Memory B cell (primary cell): ENCODE data around the gene HS3ST5.
"Not testable (repeated sequence)": the region's sequence is repeated elsewhere in the genome, so short reads cannot be mapped to it uniquely, and the experiment has no call there.

ENCODE experiments used
- ATAC-seq: fragments of 150-1000 bp; cut with Tn5 transposase; 2 replicates; pipeline ENCODE4 v1.10.0; 2021; ENCODE audit warnings: low read depth, mild to moderate bottlenecking, moderate library complexity
- DNase-seq, 2 donors: peaks; one replicate each; pipeline ENCODE4 v3.0.0; 2022; ENCODE audit warnings: low spot score in 2 of 2
- H3K27ac Mint-ChIP-seq: one replicate; pipeline ENCODE4 v1.8.0; 2022; ENCODE audit warnings: mild to moderate bottlenecking, moderate library complexity, mixed read lengths
- H3K27me3 Mint-ChIP-seq: one replicate; pipeline ENCODE4 v1.8.0; 2022; ENCODE audit warnings: mixed read lengths
- H3K36me3 Mint-ChIP-seq: one replicate; pipeline ENCODE4 v1.8.0; 2022; ENCODE audit warnings: mild to moderate bottlenecking, mixed read lengths
- H3K4me1 Mint-ChIP-seq: one replicate; pipeline ENCODE4 v1.8.0; 2022; ENCODE audit warnings: mixed read lengths
- H3K4me3 Mint-ChIP-seq: one replicate; pipeline ENCODE4 v1.8.0; 2022; ENCODE audit warnings: mild to moderate bottlenecking, moderate library complexity, mixed read lengths
- H3K9me3 Mint-ChIP-seq: one replicate; pipeline ENCODE4 v1.8.0; 2022; ENCODE audit warnings: mixed read lengths

The HS3ST5 gene

GRCh38 chr6:114220241-114220640 lies 122.6 kb downstream of the HS3ST5 start:
- H3K9me3 Mint-ChIP-seq: no peaks in the 10 kb centered on the region
- H3K4me1 Mint-ChIP-seq: no peaks in the 10 kb centered on the region
- no peaks in the 10 kb centered on the region for H3K36me3 Mint-ChIP-seq
- no peaks in the 10 kb centered on the region for H3K27me3 Mint-ChIP-seq
- H3K27ac Mint-ChIP-seq: no peak overlapping the region
- DNase-seq (no peak), ATAC-seq (no peak)
- H3K4me3 Mint-ChIP-seq: no peak overlapping the region

GRCh38 chr6:114218437-114219340 lies 124.1 kb downstream of the HS3ST5 start:
- ATAC-seq (no peak), DNase-seq (no peak)
- H3K4me1 Mint-ChIP-seq: no peaks in the 10 kb centered on the region
- no peaks in the 10 kb centered on the region for H3K36me3 Mint-ChIP-seq
- H3K27me3 Mint-ChIP-seq: no peaks in the 10 kb centered on the region
- no peak overlapping the region for H3K27ac Mint-ChIP-seq
- H3K4me3 Mint-ChIP-seq: no peak overlapping the region
- no peaks in the 10 kb centered on the region for H3K9me3 Mint-ChIP-seq

DNA sequence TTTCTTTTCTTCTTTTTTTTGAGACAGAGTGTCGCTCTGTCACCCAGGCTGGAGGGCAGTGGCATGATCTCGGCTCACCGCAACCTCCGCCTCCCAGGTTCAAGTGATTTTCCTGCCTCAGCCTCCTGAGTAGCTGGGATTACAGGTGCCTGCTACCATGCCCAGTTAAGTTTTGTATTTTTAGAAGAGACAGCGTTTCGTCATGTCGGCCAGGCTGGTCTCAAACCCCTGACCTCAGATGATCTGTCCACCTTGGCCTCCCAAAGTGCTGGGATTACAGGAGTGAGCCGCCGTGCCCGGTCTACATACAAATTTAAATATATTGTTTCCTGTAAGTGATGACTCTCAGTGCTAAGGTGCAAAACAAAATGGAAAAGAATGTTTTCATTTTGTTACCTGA lies 124.8 kb downstream of the HS3ST5 start:
- not testable (repeated sequence) for H3K27ac Mint-ChIP-seq, H3K36me3 Mint-ChIP-seq

DNA sequence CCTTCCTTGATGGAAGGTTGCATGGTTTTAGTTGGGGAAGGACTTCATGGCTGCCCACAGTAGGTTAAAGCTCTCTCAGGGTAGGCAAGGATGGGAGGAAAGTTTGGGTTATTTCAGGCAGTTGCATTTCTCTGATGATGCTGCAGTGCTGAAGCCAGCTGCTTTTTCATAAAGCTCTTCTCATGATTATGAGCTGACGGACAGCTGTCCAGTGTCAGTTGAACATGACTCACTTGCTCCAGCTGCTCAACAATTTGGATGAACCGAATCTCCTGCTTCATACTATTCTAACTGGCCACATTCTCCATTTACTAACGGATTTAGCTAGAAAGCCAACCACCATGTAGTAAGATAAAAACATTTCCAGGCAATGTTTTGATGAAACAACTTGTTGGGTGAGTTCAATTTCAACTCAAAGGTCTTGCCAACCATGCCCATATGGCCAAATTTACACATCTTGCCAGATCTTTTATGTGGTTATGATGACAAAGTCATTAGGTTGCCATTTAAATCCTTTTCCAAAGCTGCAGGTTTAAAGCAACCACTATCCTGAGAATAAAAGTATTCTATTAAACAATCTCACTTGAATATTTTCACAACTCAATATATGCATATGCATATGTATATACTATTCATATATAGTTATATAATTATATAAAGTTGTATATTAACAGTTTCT lies 125.9 kb downstream of the HS3ST5 start:
- H3K4me1 Mint-ChIP-seq: no peaks in the 10 kb centered on the region
- H3K9me3 Mint-ChIP-seq: no peaks in the 10 kb centered on the region
- H3K36me3 Mint-ChIP-seq: no peaks in the 10 kb centered on the region
- H3K27me3 Mint-ChIP-seq: no peaks in the 10 kb centered on the region
- DNase-seq: no peak
- ATAC-seq: no peak
- H3K4me3 Mint-ChIP-seq: no peak overlapping the region
- no peak overlapping the region for H3K27ac Mint-ChIP-seq

More for the DNA sequence above, 124.8 kb downstream of the HS3ST5 start:
- DNase-seq, ATAC-seq, H3K27me3 Mint-ChIP-seq, H3K4me3 Mint-ChIP-seq, H3K4me1 Mint-ChIP-seq, H3K9me3 Mint-ChIP-seq: not testable (repeated sequence)

DNA sequence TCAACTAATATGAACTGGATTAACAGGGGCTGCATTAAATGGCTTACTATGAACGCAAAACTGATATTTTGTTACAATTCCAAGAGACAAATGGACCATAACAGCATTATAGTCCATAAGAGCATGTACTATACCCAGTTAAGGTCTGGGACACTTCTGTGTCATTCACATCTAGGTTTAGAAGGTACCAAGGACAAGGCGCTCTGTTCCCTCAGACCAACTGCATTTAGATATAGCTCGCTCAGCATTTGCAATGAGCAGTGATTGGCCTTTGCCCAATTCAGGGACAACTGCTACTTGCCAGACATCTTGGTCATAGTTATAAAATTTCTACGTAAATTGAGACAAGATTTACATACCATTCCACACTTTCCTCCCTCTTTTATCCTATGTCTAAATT lies 132.4 kb downstream of the HS3ST5 start:
- Mint-ChIP-seq H3K27me3 (no peaks in the 10 kb centered on the region), H3K36me3 (no peaks in the 10 kb centered on the region), H3K4me3 (no peak overlapping the region), H3K9me3 (no peaks in the 10 kb centered on the region), H3K4me1 (no peaks in the 10 kb centered on the region), H3K27ac (no peak overlapping the region)
- DNase-seq: no peak
- ATAC-seq: no peak

- H3K4me3 Mint-ChIP-seq: no peak overlapping the region
- H3K36me3 Mint-ChIP-seq: no peaks in the 10 kb centered on the region
- H3K27ac Mint-ChIP-seq: no peak overlapping the region
Observed at GRCh38 chr6:114203460-114203859, 139.4 kb downstream of the HS3ST5 start.

GRCh38 chr6:114202389-114202788 lies 140.4 kb downstream of the HS3ST5 start:
- no peak for DNase-seq
- Mint-ChIP-seq H3K36me3 (no peaks in the 10 kb centered on the region), H3K4me1 (no peaks in the 10 kb centered on the region), H3K9me3 (peaks cover 1% of the 10 kb centered on the region), H3K27me3 (peaks cover 1% of the 10 kb centered on the region), H3K27ac (no peak overlapping the region), H3K4me3 (no peak overlapping the region)
- ATAC-seq: no peak

More at GRCh38 chr6:114203460-114203859, 139.4 kb downstream of the HS3ST5 start:
- ATAC-seq: no peak
- DNase-seq: no peak
- peaks cover 1% of the 10 kb centered on the region for H3K27me3 Mint-ChIP-seq
- peaks cover 1% of the 10 kb centered on the region for H3K9me3 Mint-ChIP-seq
- no peaks in the 10 kb centered on the region for H3K4me1 Mint-ChIP-seq

- Mint-ChIP-seq H3K36me3 (no peaks in the 10 kb centered on the region), H3K27me3 (peaks cover 1% of the 10 kb centered on the region), H3K9me3 (peaks cover 1% of the 10 kb centered on the region), H3K4me1 (no peaks in the 10 kb centered on the region), H3K4me3 (no peak overlapping the region), H3K27ac (no peak overlapping the region)
- DNase-seq (no peak), ATAC-seq (no peak)
Observed at GRCh38 chr6:114200891-114201290, 141.9 kb downstream of the HS3ST5 start.

DNA sequence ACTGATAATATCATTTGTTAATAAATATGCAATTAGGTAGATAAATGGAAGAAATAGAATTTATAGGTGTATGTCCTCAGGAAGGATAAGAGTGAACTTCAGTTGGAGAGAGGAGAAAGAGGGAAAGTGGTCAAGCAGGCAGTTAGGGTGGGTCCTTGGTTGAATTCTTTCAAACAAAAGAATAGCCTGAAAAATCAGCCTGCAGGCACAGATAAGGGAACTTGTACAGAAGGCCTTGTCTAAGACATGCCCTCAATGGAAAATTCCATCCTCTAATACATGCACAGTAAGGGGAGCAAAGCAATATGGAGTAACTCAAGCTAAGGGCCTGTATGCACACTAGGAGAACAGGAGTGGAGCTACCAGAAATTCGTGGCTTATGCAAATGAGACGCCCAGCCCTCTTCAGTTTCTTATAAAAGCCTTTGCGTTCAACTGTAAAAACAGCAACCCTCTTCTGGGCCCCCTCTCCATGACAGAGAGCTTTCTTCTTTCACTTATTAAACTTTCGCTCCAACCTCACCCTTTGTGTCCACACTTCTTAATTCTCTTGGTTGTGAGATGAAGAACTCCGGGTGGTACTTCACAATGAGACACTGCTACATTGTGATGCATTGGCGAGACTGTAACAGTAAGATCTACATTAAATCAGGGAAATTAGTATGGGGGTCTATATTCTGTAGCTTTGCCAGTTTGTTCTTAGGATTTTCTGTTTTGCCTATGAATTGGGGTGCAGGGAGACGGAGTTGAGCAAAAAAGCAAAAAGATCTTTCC lies 147.0 kb downstream of the HS3ST5 start:
- no peak overlapping the region for H3K27ac Mint-ChIP-seq
- H3K4me1 Mint-ChIP-seq: no peaks in the 10 kb centered on the region
- no peak overlapping the region for H3K4me3 Mint-ChIP-seq
- H3K27me3 Mint-ChIP-seq: peaks cover 2% of the 10 kb centered on the region
- DNase-seq: no peak
- H3K36me3 Mint-ChIP-seq: no peaks in the 10 kb centered on the region
- no peak for ATAC-seq
- no peaks in the 10 kb centered on the region for H3K9me3 Mint-ChIP-seq

GRCh38 chr6:114195027-114195365 lies 147.8 kb downstream of the HS3ST5 start:
- Mint-ChIP-seq H3K36me3 (no peaks in the 10 kb centered on the region), H3K4me1 (no peaks in the 10 kb centered on the region), H3K4me3 (no peak overlapping the region), H3K9me3 (no peaks in the 10 kb centered on the region), H3K27ac (no peak overlapping the region), H3K27me3 (peaks cover 2% of the 10 kb centered on the region)
- DNase-seq (no peak), ATAC-seq (no peak)

DNA sequence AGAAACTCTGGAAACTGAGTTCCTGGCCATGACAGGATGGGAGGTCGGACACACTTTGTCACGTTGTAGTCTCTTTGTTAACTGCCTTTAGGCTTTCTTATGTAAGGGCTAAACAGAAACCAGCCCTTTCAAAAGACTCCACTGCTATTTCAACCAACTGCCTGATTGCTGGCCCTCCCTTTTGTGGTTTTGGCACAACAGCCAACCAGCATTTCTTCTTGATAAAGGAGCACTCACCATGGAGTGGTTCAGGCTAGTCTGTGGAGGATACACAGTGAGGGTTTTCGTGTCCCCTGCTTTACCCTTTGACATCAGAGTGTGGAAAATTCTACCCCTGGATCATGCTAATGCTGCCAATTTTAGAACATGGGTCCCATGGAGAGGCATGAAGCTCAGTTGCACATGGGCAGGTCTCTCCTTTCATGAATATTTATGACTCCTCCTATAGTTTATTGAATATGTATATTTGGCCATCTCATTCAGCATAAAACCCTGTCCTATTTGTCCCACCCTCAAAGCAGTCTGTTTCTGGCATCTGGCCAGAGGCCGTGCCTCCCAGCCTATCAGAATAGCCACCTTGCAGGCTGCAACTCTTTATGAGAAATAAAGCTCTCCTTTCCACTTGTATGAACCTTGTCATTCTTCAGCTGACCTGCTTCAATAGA lies 148.3 kb downstream of the HS3ST5 start:
- ATAC-seq (no peak), DNase-seq (no peak)
- no peaks in the 10 kb centered on the region for H3K36me3 Mint-ChIP-seq
- no peak overlapping the region for H3K4me3 Mint-ChIP-seq
- H3K27me3 Mint-ChIP-seq: peaks cover 2% of the 10 kb centered on the region
- H3K4me1 Mint-ChIP-seq: no peaks in the 10 kb centered on the region
- no peaks in the 10 kb centered on the region for H3K9me3 Mint-ChIP-seq
- H3K27ac Mint-ChIP-seq: no peak overlapping the region

- ATAC-seq: no peak
- Mint-ChIP-seq H3K27ac (no peak overlapping the region), H3K27me3 (no peaks in the 10 kb centered on the region), H3K4me1 (no peaks in the 10 kb centered on the region), H3K4me3 (no peak overlapping the region), H3K9me3 (peaks cover 2% of the 10 kb centered on the region), H3K36me3 (no peaks in the 10 kb centered on the region)
- DNase-seq: no peak
Observed at GRCh38 chr6:114187563-114187962, 155.3 kb downstream of the HS3ST5 start.

DNA sequence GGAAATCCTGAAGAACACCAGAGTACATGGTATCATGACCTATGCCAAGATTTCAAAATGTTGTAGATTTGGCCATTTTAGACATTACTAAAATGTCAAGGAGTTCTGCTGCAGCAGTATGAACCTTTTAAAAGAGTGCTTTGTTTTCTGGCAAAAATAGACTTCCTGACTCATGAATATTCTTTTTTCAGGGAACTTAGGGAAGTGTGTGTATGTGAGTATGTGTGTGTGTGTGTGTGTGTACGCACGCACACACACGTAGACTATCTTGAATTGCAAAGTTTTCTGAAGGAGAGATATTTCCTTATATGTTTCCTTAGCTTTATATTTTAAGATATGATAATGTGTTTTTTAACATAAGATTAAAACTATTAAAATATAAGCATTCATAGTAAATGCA lies 161.2 kb downstream of the HS3ST5 start:
- DNase-seq (no peak), ATAC-seq (no peak)
- no peaks in the 10 kb centered on the region for H3K36me3 Mint-ChIP-seq
- no peak overlapping the region for H3K4me3 Mint-ChIP-seq
- no peaks in the 10 kb centered on the region for H3K27me3 Mint-ChIP-seq
- H3K9me3 Mint-ChIP-seq: peaks cover 2% of the 10 kb centered on the region
- H3K4me1 Mint-ChIP-seq: no peaks in the 10 kb centered on the region
- no peak overlapping the region for H3K27ac Mint-ChIP-seq

DNA sequence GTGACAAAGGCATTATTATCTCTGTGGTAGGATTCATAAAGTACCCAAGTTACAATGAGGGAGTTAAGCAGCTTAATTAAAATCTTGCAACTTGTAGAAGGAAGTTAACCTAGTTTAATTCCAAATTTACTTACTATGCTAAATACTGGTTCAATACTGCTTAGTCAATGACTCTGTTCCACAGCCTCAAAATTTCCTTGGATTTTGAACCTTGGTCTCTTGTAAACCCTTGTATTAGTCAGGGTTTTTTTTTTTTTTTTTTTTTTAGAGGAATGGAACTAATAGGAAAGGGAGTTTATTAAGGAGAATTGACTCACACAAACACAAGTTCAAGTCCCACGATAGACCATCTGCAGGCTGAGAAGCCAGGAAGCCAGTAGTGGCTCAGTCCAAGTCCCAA lies 163.4 kb downstream of the HS3ST5 start:
- Mint-ChIP-seq H3K4me3 (no peak overlapping the region), H3K36me3 (no peaks in the 10 kb centered on the region), H3K27ac (no peak overlapping the region), H3K4me1 (no peaks in the 10 kb centered on the region), H3K9me3 (peaks cover 2% of the 10 kb centered on the region), H3K27me3 (no peaks in the 10 kb centered on the region)
- DNase-seq (no peak), ATAC-seq (no peak)
